Chondrocyte (in vitro differentiated cells): ENCODE results near the gene ZC3H15. TPM values are rescaled to one million over a fixed set of nuclear protein-coding genes. Genes with fewer than 3 reads are reported as not detected.
"Not testable (repeated sequence)": the region's sequence is repeated elsewhere in the genome, so short reads cannot be mapped to it uniquely, and the experiment has no call there.

Experiments used
- DNase-seq: peaks from one replicate; pipeline ENCODE4 v3.0.0; 2021; ENCODE audit warnings: mixed read lengths, low spot score
- H3K27ac Mint-ChIP-seq: one replicate; pipeline ENCODE4 v1.8.0; 2021; ENCODE audit warnings: mild to moderate bottlenecking, moderate library complexity, mixed read lengths; ENCODE audit not compliant: unreplicated experiment
- H3K27me3 Mint-ChIP-seq: 2 replicates; pipeline ENCODE4 v1.8.0; 2021; ENCODE audit warnings: low read depth, mixed read lengths
- H3K36me3 Mint-ChIP-seq: 2 replicates; pipeline ENCODE4 v1.8.0; 2021; ENCODE audit warnings: low read depth, mixed read lengths
- H3K4me1 Mint-ChIP-seq: 2 replicates; pipeline ENCODE4 v1.8.0; 2021; ENCODE audit warnings: low read depth, mild to moderate bottlenecking, mixed read lengths
- H3K4me3 Mint-ChIP-seq: one replicate; pipeline ENCODE4 v1.8.0; 2021; ENCODE audit warnings: mild to moderate bottlenecking, moderate library complexity, mixed read lengths; ENCODE audit not compliant: unreplicated experiment
- H3K9me3 Mint-ChIP-seq: 2 replicates; pipeline ENCODE4 v1.8.0; 2021; ENCODE audit warnings: low read depth, mixed read lengths
- total RNA-seq: library from RNA; stranded (reverse); gene quantifications from 3 replicates; pipeline ENCODE4 v1.2.1, GENCODE V29; 2021
- TF ChIP-seq, protein P1 (sequence below): fragments of 200-600 bp; sonication (generic); IDR thresholded peaks from 2 replicates; pipeline ENCODE4 v1.5.0; 2021; ENCODE audit warnings: antibody characterized with exemption, mild to moderate bottlenecking, moderate library complexity

The ZC3H15 gene
- total RNA-seq, 1 donor from 2014 or later: 46.4 TPM

GRCh38 chr2:186518945-186519344, 32.9 kb downstream of the ZC3H15 start:
- Mint-ChIP-seq H3K27me3 (no peaks in the 10 kb centered on the region), H3K36me3 (peaks cover 13% of the 10 kb centered on the region), H3K9me3 (no peaks in the 10 kb centered on the region), H3K27ac (no peak overlapping the region), H3K4me3 (no peak overlapping the region), H3K4me1 (peaks cover 21% of the 10 kb centered on the region)
- TF ChIP-seq, protein P1, sequence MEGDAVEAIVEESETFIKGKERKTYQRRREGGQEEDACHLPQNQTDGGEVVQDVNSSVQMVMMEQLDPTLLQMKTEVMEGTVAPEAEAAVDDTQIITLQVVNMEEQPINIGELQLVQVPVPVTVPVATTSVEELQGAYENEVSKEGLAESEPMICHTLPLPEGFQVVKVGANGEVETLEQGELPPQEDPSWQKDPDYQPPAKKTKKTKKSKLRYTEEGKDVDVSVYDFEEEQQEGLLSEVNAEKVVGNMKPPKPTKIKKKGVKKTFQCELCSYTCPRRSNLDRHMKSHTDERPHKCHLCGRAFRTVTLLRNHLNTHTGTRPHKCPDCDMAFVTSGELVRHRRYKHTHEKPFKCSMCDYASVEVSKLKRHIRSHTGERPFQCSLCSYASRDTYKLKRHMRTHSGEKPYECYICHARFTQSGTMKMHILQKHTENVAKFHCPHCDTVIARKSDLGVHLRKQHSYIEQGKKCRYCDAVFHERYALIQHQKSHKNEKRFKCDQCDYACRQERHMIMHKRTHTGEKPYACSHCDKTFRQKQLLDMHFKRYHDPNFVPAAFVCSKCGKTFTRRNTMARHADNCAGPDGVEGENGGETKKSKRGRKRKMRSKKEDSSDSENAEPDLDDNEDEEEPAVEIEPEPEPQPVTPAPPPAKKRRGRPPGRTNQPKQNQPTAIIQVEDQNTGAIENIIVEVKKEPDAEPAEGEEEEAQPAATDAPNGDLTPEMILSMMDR: no peak
- no peak for DNase-seq

DNA sequence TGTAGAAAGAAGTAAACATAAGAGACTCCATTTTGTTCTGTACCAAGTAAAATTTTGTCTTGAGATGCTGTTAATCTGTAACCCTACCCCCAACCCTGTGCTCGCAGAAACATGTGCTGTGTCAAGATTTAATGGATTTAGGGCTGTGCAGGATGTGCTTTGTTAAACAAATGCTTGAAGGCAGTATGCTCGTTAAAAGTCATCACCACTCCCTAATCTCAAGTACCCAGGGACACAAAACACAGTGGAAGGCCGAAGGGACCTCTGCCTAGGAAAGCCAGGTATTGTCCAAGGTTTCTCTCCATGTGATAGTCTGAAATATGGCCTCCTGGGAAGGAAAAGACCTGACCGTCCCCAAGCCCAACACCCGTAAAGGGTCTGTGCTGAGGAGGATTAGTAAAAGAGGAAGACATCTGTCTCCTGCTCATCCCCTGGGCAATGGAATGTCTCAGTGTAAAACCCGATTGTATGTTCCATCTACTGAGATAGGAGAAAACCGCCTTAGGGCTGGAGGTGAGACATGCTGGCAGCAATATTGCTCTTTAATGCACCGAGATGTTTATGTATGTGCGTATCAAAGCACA, 35.6 kb downstream of the ZC3H15 start:
- peaks cover 18% of the 10 kb centered on the region for H3K4me1 Mint-ChIP-seq
- not testable (repeated sequence) for DNase-seq, H3K9me3 Mint-ChIP-seq, H3K27me3 Mint-ChIP-seq, H3K27ac Mint-ChIP-seq, H3K4me3 Mint-ChIP-seq
- peaks cover 17% of the 10 kb centered on the region for H3K36me3 Mint-ChIP-seq

DNA sequence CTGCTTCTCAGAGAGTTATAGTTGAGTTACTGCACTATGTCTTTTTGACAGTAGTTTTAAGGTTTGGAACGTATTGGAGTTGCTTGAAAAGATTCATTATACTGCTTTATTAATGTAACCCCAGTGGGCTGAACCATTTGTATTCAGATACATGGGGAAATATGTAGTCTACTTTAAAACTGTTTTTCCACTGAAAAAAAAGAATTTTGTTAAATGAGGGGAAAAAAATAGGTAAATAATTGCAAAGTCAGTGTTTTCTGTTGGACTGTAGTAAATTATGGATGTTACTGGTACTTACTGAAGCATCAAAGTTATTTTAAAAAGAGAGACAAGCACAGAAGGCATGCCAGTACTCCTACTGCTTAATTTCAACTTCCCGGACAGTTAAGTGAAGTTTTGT, 36.4 kb downstream of the ZC3H15 start:
- H3K27ac Mint-ChIP-seq: no peak overlapping the region
- H3K4me3 Mint-ChIP-seq: no peak overlapping the region
- DNase-seq: no peak
- peaks cover 19% of the 10 kb centered on the region for H3K36me3 Mint-ChIP-seq
- H3K4me1 Mint-ChIP-seq: peaks cover 18% of the 10 kb centered on the region
- peaks cover 10% of the 10 kb centered on the region for H3K9me3 Mint-ChIP-seq
- H3K27me3 Mint-ChIP-seq: no peaks in the 10 kb centered on the region
- TF ChIP-seq, protein P1: no peak

DNA sequence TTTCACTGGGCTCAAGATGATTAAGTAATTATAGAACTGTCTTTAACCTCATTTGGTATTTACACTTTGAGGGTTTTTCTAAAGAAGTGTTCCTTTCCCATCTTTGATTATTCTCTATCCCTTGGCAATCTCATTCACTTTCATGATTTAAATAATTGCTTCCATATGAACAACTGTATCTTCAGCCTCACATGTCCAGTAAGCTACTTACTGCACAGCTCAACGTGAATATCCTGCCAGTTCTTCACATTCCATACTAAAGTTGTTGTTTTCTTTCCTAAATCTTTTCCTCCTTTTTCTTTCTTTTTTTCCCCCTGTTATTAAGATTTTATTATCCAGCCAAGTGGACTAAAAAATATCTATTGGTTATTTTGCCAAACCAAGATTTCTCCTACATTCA, 37.7 kb downstream of the ZC3H15 start:
- Mint-ChIP-seq H3K9me3 (peaks cover 12% of the 10 kb centered on the region), H3K27ac (peak overlapping the region; percentile 38), H3K4me3 (no peak overlapping the region), H3K27me3 (no peaks in the 10 kb centered on the region), H3K36me3 (peaks cover 17% of the 10 kb centered on the region), H3K4me1 (peaks cover 18% of the 10 kb centered on the region)
- no peak for DNase-seq
- TF ChIP-seq, protein P1: no peak

DNA sequence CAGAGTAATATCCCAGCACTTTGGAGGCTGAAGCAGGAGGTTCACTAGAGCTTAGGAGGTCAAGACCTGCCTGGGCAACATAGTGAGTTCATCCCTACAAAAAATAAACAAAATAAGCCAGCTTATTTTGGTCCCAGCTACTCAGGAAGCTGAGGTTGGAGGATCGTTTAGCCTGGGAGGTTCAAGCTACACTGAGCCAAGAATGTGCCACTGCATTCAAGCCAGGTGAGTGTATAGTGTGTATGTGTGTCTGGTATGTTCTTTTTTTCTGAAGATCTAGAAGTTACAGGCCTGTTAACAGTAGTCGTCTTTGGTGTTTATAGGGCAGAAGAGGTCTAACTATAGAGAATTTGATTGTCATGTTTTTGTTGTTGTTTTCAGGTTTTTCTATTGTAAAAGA, 40.2 kb downstream of the ZC3H15 start:
- H3K27ac Mint-ChIP-seq: no peak overlapping the region
- H3K4me1 Mint-ChIP-seq: peaks cover 18% of the 10 kb centered on the region
- H3K4me3 Mint-ChIP-seq: no peak overlapping the region
- no peaks in the 10 kb centered on the region for H3K27me3 Mint-ChIP-seq
- DNase-seq: no peak
- H3K9me3 Mint-ChIP-seq: peaks cover 12% of the 10 kb centered on the region
- peaks cover 10% of the 10 kb centered on the region for H3K36me3 Mint-ChIP-seq
- TF ChIP-seq, protein P1: no peak

DNA sequence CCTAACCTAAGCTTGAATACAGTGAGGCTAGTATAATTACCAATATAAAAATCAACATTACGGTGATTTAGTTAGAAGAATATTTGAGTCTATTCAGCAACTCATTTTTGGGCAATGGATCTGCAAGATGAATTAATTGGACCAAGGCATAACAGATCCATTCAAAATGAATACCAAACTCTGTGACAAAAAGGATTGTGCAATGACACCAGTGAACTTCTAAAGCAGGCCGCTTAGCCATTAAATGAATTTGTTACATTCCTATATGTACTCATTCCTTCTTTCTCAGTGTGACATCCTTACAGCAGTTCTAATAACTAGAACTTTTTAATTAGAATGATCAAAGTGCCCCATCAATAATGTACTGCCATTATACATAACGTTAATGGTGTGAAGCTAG, 44.3 kb downstream of the ZC3H15 start:
- Mint-ChIP-seq H3K27ac (no peak overlapping the region), H3K9me3 (peaks cover 12% of the 10 kb centered on the region), H3K27me3 (no peaks in the 10 kb centered on the region), H3K4me1 (peaks cover 28% of the 10 kb centered on the region), H3K4me3 (no peak overlapping the region), H3K36me3 (peaks cover 10% of the 10 kb centered on the region)
- TF ChIP-seq, protein P1: no peak
- DNase-seq: no peak
